ENCODE measurements around the gene CNIH2. TPM values are rescaled to one million over a fixed set of nuclear protein-coding genes. Genes with fewer than 3 reads are reported as not detected.

The CNIH2 gene
- total RNA-seq, 1 experiment from 2014 or later, result 1.3 TPM

- Histone ChIP-seq H3K36me3 (ENCODE audit: control insufficient read depth in 1 of 2, insufficient read depth in 2 of 2, low read length in 2 of 2) (0 out of 4 replicates have a peak, but pooled peaks cover 3 to 4% of the 10 kb centered on the region in 2 experiments), H3K9me3 (ENCODE audit: control insufficient read depth in 1 of 2, insufficient read depth in 1 of 2, low read depth in 1 of 2, low read length in 2 of 2) (no peaks in the 10 kb centered on the region), H3K27me3 (ENCODE audit: insufficient read depth, low read length) (no peaks in the 10 kb centered on the region), H3K9ac (ENCODE audit: low read length) (no peak overlapping the region), H3K27ac (ENCODE audit: low read depth, low read length) (no peak overlapping the region), H4K20me1 (ENCODE audit: insufficient read depth) (no peaks in the 10 kb centered on the region), H3K4me1 (ENCODE audit: control insufficient read depth in 1 of 2, insufficient read depth in 2 of 2, low read length in 2 of 2) (no peaks in the 10 kb centered on the region), H3K9me2 (ENCODE audit: insufficient read depth) (no peaks in the 10 kb centered on the region), H3K4me3 (replicated peaks in 1 of 2; ENCODE audit: low read depth in 1 of 2, low read length in 2 of 2) (no peak overlapping the region), H3K4me2 (ENCODE audit: low read length) (no peak overlapping the region), H3K79me2 (ENCODE audit: insufficient read depth, low read length) (no peaks in the 10 kb centered on the region), H2AFZ (ENCODE audit: low read depth, low read length, poor library complexity, severe bottlenecking) (no peak overlapping the region)
- ATAC-seq, result no peak
- DNase-seq (ENCODE audit: low read depth, low spot score), result no peak
- no TSS peak for BruUV-seq (replicated peaks)
- ChIA-PET POLR2A (no interaction called here), RAD21 (ENCODE audit: low non-redundant PET in 1 of 2, low total read pairs in 2 of 2, uncharacterized antibody in 2 of 2, unreplicated experiment in 2 of 2) (no interaction called here), CTCF (interaction anchor here (1.3 kb wide), 1 partner anchor 18 kb away, joined by 4 read pairs; no protein-coding TSS in a partner anchor)
- TF ChIP-seq CBX3 (IDR thresholded peaks at IDR 0.05; ENCODE audit: low read depth) (no peak), SRF (IDR thresholded peaks at IDR 0.05; ENCODE audit: low read depth) (no peak), RAD21 (IDR thresholded peaks at IDR 0.05; ENCODE audit: low read depth) (no peak), SP1 (IDR thresholded peaks at IDR 0.05; ENCODE audit: low read depth) (no peak), ATF3 (IDR thresholded peaks at IDR 0.05) (no peak), ZFX (IDR thresholded peaks at IDR 0.05) (no peak), EZH2 (IDR thresholded peaks at IDR 0.05) (no peak)
- TF ChIP-seq, protein P1, sequence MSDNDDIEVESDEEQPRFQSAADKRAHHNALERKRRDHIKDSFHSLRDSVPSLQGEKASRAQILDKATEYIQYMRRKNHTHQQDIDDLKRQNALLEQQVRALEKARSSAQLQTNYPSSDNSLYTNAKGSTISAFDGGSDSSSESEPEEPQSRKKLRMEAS (IDR thresholded peaks at IDR 0.05), result no peak
- TF ChIP-seq, protein P2, sequence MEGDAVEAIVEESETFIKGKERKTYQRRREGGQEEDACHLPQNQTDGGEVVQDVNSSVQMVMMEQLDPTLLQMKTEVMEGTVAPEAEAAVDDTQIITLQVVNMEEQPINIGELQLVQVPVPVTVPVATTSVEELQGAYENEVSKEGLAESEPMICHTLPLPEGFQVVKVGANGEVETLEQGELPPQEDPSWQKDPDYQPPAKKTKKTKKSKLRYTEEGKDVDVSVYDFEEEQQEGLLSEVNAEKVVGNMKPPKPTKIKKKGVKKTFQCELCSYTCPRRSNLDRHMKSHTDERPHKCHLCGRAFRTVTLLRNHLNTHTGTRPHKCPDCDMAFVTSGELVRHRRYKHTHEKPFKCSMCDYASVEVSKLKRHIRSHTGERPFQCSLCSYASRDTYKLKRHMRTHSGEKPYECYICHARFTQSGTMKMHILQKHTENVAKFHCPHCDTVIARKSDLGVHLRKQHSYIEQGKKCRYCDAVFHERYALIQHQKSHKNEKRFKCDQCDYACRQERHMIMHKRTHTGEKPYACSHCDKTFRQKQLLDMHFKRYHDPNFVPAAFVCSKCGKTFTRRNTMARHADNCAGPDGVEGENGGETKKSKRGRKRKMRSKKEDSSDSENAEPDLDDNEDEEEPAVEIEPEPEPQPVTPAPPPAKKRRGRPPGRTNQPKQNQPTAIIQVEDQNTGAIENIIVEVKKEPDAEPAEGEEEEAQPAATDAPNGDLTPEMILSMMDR (IDR thresholded peaks at IDR 0.05 in 2 of 3, conservative IDR thresholded peaks at IDR 0.05 in 1 of 3; ENCODE audit: borderline replicate concordance in 1 of 3, insufficient read depth in 1 of 3, low read depth in 2 of 3, low read length in 2 of 3), result no peak
- intact Hi-C loops (cut with micrococcal nuclease), result no loop called here
Observed at GRCh38 chr11:66240781-66241136, 37.2 kb upstream of the CNIH2 start.

All from HCT116 (cell line).